Thoracic aorta (tissue), 2 donors: Measurements from ENCODE around the gene SAPCD2. TPM values are rescaled to one million over a fixed set of nuclear protein-coding genes. Genes with fewer than 3 reads are reported as not detected.

Experiments used
- ATAC-seq: fragments of 150-250 bp; one replicate; pipeline ENCODE4 v1.8.0; 2017; ENCODE audit warnings: low read depth; ENCODE audit not compliant: insufficient number of reproducible peaks, low FRiP score
- DNase-seq: peaks from one replicate; pipeline ENCODE4 v3.0.0-alpha.2; 2020; ENCODE audit warnings: low spot score
- H3K27ac ChIP-seq, 2 donors: fragments of 200-600 bp; sonication (generic); 1 replicate in 1 of 2; 2 replicates in 1 of 2; pipeline ENCODE4 v1.5.1; 2016; ENCODE audit warnings: mild to moderate bottlenecking in 2 of 2, moderate library complexity in 2 of 2
- H3K27me3 ChIP-seq: fragments of 200-600 bp; sonication (generic); replicated peaks from 2 replicates; pipeline ENCODE4 v1.6.0; 2016; ENCODE audit warnings: mild to moderate bottlenecking; ENCODE audit not compliant: insufficient read depth
- H3K36me3 ChIP-seq: fragments of 200-600 bp; sonication (generic); one replicate; pipeline ENCODE4 v1.5.1; 2016
- H3K4me1 ChIP-seq, 2 donors: fragments of 200-600 bp; sonication (generic); 1 replicate in 1 of 2; 2 replicates in 1 of 2; pipeline versions ENCODE4 v1.5.1 to v1.6.0; 2016; ENCODE audit warnings: low read depth in 2 of 2, mild to moderate bottlenecking in 1 of 2; ENCODE audit not compliant: control insufficient read depth in 1 of 2
- H3K4me3 ChIP-seq: fragments of 200-600 bp; sonication (generic); 2 replicates; pipeline ENCODE4 v1.5.1; 2016; ENCODE audit warnings: mild to moderate bottlenecking
- H3K9me3 ChIP-seq: fragments of 200-600 bp; sonication (generic); 2 replicates; pipeline ENCODE4 v1.5.1; 2016
- total RNA-seq, 2 donors: library from RNA; depleted of rRNA; stranded (reverse); fragments of >200 nt; gene quantifications; one replicate each; pipeline versions ENCODE4 v1.1.0 to v1.2.3, GENCODE V29; 2016
- TF ChIP-seq, protein P1 (sequence below): fragments of 200-600 bp; sonication (generic); IDR thresholded peaks from one replicate; pipeline ENCODE4 v1.5.1; 2019; ENCODE audit warnings: antibody characterized with exemption

Gene SAPCD2
- total RNA-seq, 2 donors from 2014 or later = 0.41 to 0.92 TPM

DNA sequence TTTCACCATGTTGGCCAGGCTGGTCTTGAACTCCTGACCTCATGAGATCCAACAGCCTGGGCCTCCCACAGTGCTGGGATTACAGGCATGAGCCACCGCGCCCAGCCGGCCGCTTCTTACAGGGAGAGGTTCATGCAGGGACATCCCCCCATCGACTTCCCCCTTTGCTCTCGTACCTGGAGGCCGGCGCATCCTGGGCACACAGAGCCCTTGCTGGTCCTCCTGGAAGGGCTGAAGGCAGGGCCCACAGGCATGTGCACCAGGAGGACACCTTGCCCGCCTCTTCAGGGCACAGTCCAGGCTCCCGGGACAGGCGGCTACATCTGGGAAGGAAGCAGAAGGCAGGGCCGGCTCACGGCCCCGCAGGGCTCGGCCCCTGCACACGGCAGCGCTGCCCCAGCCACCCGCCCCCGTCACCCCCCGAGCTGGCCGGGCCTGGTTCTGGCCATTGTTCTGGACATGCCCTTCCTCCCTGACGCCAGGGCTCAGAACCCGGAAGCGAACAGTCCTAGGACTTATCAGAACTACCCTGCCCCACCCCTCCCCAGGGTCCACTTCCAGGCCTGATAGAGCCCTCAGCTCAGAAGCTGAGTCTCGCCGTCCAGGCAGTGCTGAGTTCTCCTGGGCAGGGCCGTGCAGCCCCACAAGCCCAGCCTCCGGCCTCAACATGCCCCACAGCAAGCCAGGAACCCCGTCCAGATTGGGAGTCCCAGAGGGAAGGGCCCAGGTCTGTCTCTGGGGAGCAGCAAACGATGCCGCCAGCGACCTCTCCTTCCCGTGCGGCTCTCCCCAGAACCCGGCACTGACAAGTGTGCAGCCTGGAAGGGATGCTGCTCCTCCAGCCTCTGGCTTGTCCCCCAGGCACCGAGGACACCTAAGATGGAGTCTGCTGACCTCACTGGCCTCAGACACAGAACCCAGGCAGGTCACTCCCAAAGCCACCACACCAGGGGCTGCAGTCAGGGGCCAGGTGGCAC lies 27.3 kb downstream of the SAPCD2 start:
- Histone ChIP-seq H3K27me3 (peaks cover 4% of the 10 kb centered on the region), H3K9me3 (no peaks in the 10 kb centered on the region), H3K4me3 (no peak overlapping the region), H3K4me1 (peaks cover 15 to 27% of the 10 kb centered on the region in 2 donors), H3K36me3 (peaks cover 10% of the 10 kb centered on the region), H3K27ac (no peak overlapping the region)
- ATAC-seq = no peak
- TF ChIP-seq, protein P1, sequence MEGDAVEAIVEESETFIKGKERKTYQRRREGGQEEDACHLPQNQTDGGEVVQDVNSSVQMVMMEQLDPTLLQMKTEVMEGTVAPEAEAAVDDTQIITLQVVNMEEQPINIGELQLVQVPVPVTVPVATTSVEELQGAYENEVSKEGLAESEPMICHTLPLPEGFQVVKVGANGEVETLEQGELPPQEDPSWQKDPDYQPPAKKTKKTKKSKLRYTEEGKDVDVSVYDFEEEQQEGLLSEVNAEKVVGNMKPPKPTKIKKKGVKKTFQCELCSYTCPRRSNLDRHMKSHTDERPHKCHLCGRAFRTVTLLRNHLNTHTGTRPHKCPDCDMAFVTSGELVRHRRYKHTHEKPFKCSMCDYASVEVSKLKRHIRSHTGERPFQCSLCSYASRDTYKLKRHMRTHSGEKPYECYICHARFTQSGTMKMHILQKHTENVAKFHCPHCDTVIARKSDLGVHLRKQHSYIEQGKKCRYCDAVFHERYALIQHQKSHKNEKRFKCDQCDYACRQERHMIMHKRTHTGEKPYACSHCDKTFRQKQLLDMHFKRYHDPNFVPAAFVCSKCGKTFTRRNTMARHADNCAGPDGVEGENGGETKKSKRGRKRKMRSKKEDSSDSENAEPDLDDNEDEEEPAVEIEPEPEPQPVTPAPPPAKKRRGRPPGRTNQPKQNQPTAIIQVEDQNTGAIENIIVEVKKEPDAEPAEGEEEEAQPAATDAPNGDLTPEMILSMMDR = no peak
- DNase-seq = no peak

DNA sequence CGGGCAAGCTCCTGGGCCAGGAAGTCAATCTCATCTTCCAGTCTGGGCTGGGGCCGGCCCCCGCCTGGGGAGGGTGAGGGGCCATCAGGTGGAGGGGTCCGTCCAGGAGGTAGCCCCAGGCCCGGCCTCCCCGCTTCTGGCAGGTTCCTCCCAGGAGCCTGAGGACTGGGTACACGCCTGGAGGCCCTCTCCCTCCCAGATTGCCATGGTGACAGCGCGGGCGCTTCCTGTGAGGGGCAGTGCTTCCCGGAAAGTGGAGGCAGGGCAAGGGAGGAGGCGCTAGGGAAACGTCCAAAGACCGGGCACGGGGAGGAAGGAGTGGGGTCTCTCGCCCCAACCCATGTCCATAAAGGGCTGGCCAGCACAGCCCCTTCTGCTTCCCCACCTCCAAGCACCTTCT lies 29.2 kb downstream of the SAPCD2 start:
- DNase-seq (no peak), ATAC-seq (no peak)
- Histone ChIP-seq H3K9me3 (no peaks in the 10 kb centered on the region), H3K27ac (no peak overlapping the region), H3K36me3 (peaks cover 10% of the 10 kb centered on the region), H3K27me3 (no peaks in the 10 kb centered on the region), H3K4me3 (no peak overlapping the region), H3K4me1 (peaks cover 14 to 23% of the 10 kb centered on the region in 2 donors)
- TF ChIP-seq, protein P1 = no peak

DNA sequence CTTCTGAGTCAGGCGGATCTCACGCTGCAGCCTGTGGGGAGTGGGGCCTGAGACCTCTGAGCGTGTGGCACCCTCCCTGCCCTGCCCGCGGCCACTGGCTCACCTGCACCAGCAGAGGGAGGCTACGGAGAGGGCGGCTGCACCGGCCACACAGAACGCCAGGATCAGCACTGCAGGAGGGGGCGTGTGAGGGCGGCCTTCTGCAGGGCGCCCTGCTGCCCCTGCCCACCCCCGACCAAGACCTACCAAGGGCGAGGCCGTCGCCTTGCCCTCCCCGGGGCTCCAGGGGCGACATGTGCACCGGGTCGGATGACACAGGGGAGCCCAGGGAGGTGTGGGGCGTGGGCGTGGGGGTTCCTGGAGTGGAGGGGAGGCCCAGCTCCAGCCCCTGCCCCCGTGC lies 29.8 kb downstream of the SAPCD2 start:
- DNase-seq = no peak
- no peaks in the 10 kb centered on the region for H3K27me3 ChIP-seq
- H3K27ac ChIP-seq = no peak overlapping the region
- H3K4me1 ChIP-seq = peaks cover 12 to 20% of the 10 kb centered on the region in 2 donors
- peaks cover 10% of the 10 kb centered on the region for H3K36me3 ChIP-seq
- no peak overlapping the region for H3K4me3 ChIP-seq
- H3K9me3 ChIP-seq = no peaks in the 10 kb centered on the region
- TF ChIP-seq, protein P1 = no peak
- no peak for ATAC-seq

DNA sequence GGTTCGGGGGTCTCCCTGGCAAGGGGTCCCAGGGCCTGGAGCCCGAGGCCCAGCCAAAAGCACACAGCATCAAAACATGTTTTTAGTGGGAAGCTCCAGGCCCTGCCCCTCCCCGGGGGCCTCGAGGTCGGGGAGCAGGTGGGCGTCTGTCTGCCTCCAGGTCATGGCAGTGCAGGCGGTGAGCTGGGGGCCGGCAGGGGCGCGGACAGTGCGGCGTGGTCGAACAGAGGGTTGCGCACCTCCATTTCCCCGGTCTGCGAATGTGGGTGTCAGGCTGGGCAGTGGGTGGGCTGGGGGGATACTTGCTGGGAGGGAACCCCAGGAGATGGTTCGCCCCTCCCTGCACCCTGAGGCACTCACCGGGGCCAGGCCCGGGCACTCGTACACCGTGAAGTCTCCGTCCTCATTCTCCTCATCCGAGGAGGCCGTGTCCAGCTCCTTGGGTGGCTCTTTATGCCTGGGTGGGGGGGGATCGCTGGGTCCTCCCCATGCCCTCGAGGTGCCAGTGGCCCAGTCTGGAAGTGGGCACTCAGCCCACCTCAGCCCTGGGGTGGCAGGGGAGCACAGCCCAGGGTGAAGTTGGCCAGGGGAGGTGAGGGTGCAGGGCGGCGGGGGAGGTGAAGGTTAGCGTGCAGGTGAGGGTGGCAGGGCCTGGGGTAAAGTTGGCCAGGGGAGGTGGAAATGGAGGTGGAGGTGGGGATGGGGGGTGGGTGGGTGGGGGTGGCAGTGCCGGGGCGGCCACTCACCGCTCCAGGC lies 30.6 kb downstream of the SAPCD2 start:
- TF ChIP-seq, protein P1 = no peak
- Histone ChIP-seq H3K36me3 (peaks cover 10% of the 10 kb centered on the region), H3K27me3 (no peaks in the 10 kb centered on the region), H3K27ac (no peak overlapping the region), H3K4me3 (no peak overlapping the region), H3K4me1 (peaks cover 6 to 12% of the 10 kb centered on the region in 2 donors), H3K9me3 (no peaks in the 10 kb centered on the region)
- ATAC-seq (no peak), DNase-seq (no peak)

DNA sequence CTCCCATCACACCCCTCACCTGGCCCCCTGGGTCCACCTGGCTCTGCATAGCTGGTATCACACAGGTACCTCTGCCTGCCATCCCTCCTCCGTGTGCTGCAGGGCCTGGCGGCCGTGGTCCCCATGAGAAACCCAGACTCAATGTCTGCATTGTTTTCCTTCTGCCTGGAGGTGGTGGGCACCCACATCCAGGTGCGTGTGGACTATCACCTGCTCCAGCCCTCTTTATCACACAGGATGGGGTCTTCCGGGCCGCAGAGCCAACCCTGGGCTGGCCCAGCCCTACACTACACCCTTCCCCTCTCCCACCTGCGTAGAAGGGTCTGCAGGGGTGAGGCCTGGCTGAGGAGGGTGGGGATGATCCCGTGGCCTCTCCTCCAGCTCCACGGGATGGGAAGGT lies 31.4 kb downstream of the SAPCD2 start:
- TF ChIP-seq, protein P1 = no peak
- no peak for ATAC-seq
- DNase-seq = no peak
- no peak overlapping the region for H3K27ac ChIP-seq
- H3K9me3 ChIP-seq = no peaks in the 10 kb centered on the region
- no peaks in the 10 kb centered on the region for H3K27me3 ChIP-seq
- H3K36me3 ChIP-seq = peaks cover 10% of the 10 kb centered on the region
- no peak overlapping the region for H3K4me3 ChIP-seq
- H3K4me1 ChIP-seq = peaks cover 0 to 4% of the 10 kb centered on the region in 2 donors
